Activated CD8-positive, alpha-beta T cell treated with anti-CD3 and anti-CD28 coated beads for 36 hours (primary cell): Measurements from ENCODE around the gene DAPK1. TPM values are rescaled to one million over a fixed set of nuclear protein-coding genes. Genes with fewer than 3 reads are reported as not detected.
"Not testable (repeated sequence)": the region's sequence is repeated elsewhere in the genome, so short reads cannot be mapped to it uniquely, and the experiment has no call there.

ENCODE experiments used
- ATAC-seq: fragments of 200-7000 bp; cut with Tn5 transposase; one replicate; pipeline ENCODE4 v1.10.0; 2021; ENCODE audit warnings: mild to moderate bottlenecking, moderate library complexity
- CTCF ChIA-PET: fragments of 350-600 bp; sonication (Branson Sonifier 250); formaldehyde crosslinking; loops from one replicate; lab custom pipeline; 2021; ENCODE audit warnings: antibody characterized with exemption; lab: Charles Lee
- POLR2A ChIA-PET: fragments of 350-600 bp; sonication (Branson Sonifier 250); formaldehyde crosslinking; loops from one replicate; lab custom pipeline; 2021; ENCODE audit warnings: antibody characterized with exemption; lab: Charles Lee
- DNase-seq: peaks from one replicate; pipeline ENCODE4 v3.0.0-alpha.2; 2020
- H3K27ac Mint-ChIP-seq: one replicate; pipeline ENCODE4 v1.8.0; 2021; ENCODE audit warnings: mild to moderate bottlenecking, mixed read lengths
- H3K27me3 Mint-ChIP-seq: one replicate; pipeline ENCODE4 v1.8.0; 2021; ENCODE audit warnings: mixed read lengths
- H3K36me3 Mint-ChIP-seq: one replicate; pipeline ENCODE4 v1.8.0; 2021; ENCODE audit warnings: low read depth, mixed read lengths
- H3K4me1 Mint-ChIP-seq: one replicate; pipeline ENCODE4 v1.8.0; 2021; ENCODE audit warnings: low read depth, mixed read lengths
- H3K4me3 Mint-ChIP-seq: one replicate; pipeline ENCODE4 v1.8.0; 2021; ENCODE audit warnings: mild to moderate bottlenecking, moderate library complexity, mixed read lengths
- H3K9me3 Mint-ChIP-seq: one replicate; pipeline ENCODE4 v1.8.0; 2021; ENCODE audit warnings: mixed read lengths
- CTCF ChIP-seq: fragments of 200-600 bp; IDR thresholded peaks from one replicate; pipeline ENCODE4 v1.8.0; 2022; ENCODE audit warnings: antibody characterized with exemption, mild to moderate bottlenecking
- intact Hi-C: fragments of 100-400 bp; cut with micrococcal nuclease; formaldehyde crosslinking; loops from one replicate; pipeline ENCODE4 v1.10.0; 2022
- total RNA-seq, 2 experiments: library from RNA; stranded (reverse); gene quantifications; one replicate each; pipeline ENCODE4 v1.2.3, GENCODE V29; 2021

Gene DAPK1
- total RNA-seq, 2 experiments from 2014 or later, result 1.7 to 2.1 TPM

- Mint-ChIP-seq H3K27me3 (peaks cover 8% of the 10 kb centered on the region), H3K4me3 (no peak overlapping the region), H3K9me3 (peaks cover 11% of the 10 kb centered on the region), H3K4me1 (no peaks in the 10 kb centered on the region), H3K27ac (no peak overlapping the region), H3K36me3 (no peaks in the 10 kb centered on the region)
- ATAC-seq (no peak), DNase-seq (no peak)
- CTCF ChIA-PET, result no interaction called here
- intact Hi-C loops, result no loop called here
- no peak for TF ChIP-seq CTCF
- POLR2A ChIA-PET, result no interaction called here
These were observed 241.9 kb downstream of the DAPK1 start for GRCh38 chr9:87739546-87739945.

- TF ChIP-seq CTCF, result no peak
- Mint-ChIP-seq H3K36me3 (no peaks in the 10 kb centered on the region), H3K9me3 (peaks cover 11% of the 10 kb centered on the region), H3K27ac (no peak overlapping the region), H3K4me3 (no peak overlapping the region), H3K4me1 (no peaks in the 10 kb centered on the region), H3K27me3 (peaks cover 8% of the 10 kb centered on the region)
- ChIA-PET POLR2A (no interaction called here), CTCF (no interaction called here)
- intact Hi-C loops, result no loop called here
- ATAC-seq (no peak), DNase-seq (no peak)
These were observed 242.5 kb downstream of the DAPK1 start for GRCh38 chr9:87740209-87740608.

- ChIA-PET POLR2A (no interaction called here), CTCF (no interaction called here)
- peaks cover 6% of the 10 kb centered on the region for H3K27me3 Mint-ChIP-seq
- H3K9me3 Mint-ChIP-seq, result peaks cover 11% of the 10 kb centered on the region
- H3K4me3 Mint-ChIP-seq, result no peak overlapping the region
- intact Hi-C loops, result no loop called here
- DNase-seq (no peak), ATAC-seq (no peak)
- H3K27ac Mint-ChIP-seq, result no peak overlapping the region
- no peaks in the 10 kb centered on the region for H3K36me3 Mint-ChIP-seq
- no peaks in the 10 kb centered on the region for H3K4me1 Mint-ChIP-seq
- TF ChIP-seq CTCF, result no peak
These were observed 243.7 kb downstream of the DAPK1 start for GRCh38 chr9:87741326-87741725.

GRCh38 chr9:87741891-87742290, 244.2 kb downstream of the DAPK1 start:
- H3K36me3 Mint-ChIP-seq, result no peaks in the 10 kb centered on the region
- no peak for TF ChIP-seq CTCF
- H3K9me3 Mint-ChIP-seq, result peaks cover 11% of the 10 kb centered on the region
- H3K27me3 Mint-ChIP-seq, result peaks cover 4% of the 10 kb centered on the region
- no peak overlapping the region for H3K4me3 Mint-ChIP-seq
- ChIA-PET CTCF (no interaction called here), POLR2A (no interaction called here)
- intact Hi-C loops, result no loop called here
- H3K27ac Mint-ChIP-seq, result no peak overlapping the region
- ATAC-seq (no peak), DNase-seq (no peak)
- no peaks in the 10 kb centered on the region for H3K4me1 Mint-ChIP-seq

GRCh38 chr9:87742813-87743428, 245.3 kb downstream of the DAPK1 start:
- intact Hi-C loops, result no loop called here
- CTCF ChIA-PET, result no interaction called here
- no peaks in the 10 kb centered on the region for H3K36me3 Mint-ChIP-seq
- H3K4me1 Mint-ChIP-seq, result no peaks in the 10 kb centered on the region
- no peak for ATAC-seq
- H3K27ac Mint-ChIP-seq, result no peak overlapping the region
- no peak for DNase-seq
- no peak for TF ChIP-seq CTCF
- H3K9me3 Mint-ChIP-seq, result peaks cover 9% of the 10 kb centered on the region
- peaks cover 6% of the 10 kb centered on the region for H3K27me3 Mint-ChIP-seq
- POLR2A ChIA-PET, result no interaction called here
- H3K4me3 Mint-ChIP-seq, result no peak overlapping the region

GRCh38 chr9:87744247-87744646, 246.6 kb downstream of the DAPK1 start:
- H3K9me3 Mint-ChIP-seq, H3K4me1 Mint-ChIP-seq, CTCF ChIA-PET, H3K27ac Mint-ChIP-seq, H3K4me3 Mint-ChIP-seq, intact Hi-C loops, H3K27me3 Mint-ChIP-seq, H3K36me3 Mint-ChIP-seq, POLR2A ChIA-PET, DNase-seq, ATAC-seq: not testable (repeated sequence)
